CD4-positive, alpha-beta T cell treated with Interleukin-10 for 1 hour (primary cell): Measurements from ENCODE around the gene ZNF358.

Experiments
- DNase-seq: peaks from one replicate; pipeline ENCODE4 v3.0.0-alpha.2; 2020

ZNF358 gene

GRCh38 chr19:7562646-7563393 lies 46.9 kb downstream of the ZNF358 start:
- no peak for DNase-seq

- no peak for DNase-seq
Observed at GRCh38 chr19:7564866-7565265, 49.0 kb downstream of the ZNF358 start.

GRCh38 chr19:7565332-7565731 lies 49.4 kb downstream of the ZNF358 start:
- DNase-seq: no peak
